Breast epithelium (tissue), 4 donors: ENCODE measurements around the gene PRDM5. TPM values are rescaled to one million over a fixed set of nuclear protein-coding genes. Genes with fewer than 3 reads are reported as not detected.

Experiments
- DNase-seq, 2 donors: peaks; one replicate each; pipeline ENCODE4 v3.0.0-alpha.2; 2019; ENCODE audit warnings: low spot score in 2 of 2
- H3K27ac ChIP-seq, 2 donors: fragments of 200-600 bp; sonication (generic) in 1 of 2; one replicate each; pipeline ENCODE4 v1.5.1; 2016 to 2019; ENCODE audit warnings: mild to moderate bottlenecking in 1 of 2
- H3K27me3 ChIP-seq, 2 donors: fragments of 200-600 bp; sonication (generic) in 1 of 2; one replicate each; pipeline versions ENCODE4 v1.5.1 to v1.6.0; 2017 to 2019; ENCODE audit warnings: control low read depth in 1 of 2, mild to moderate bottlenecking in 1 of 2
- H3K36me3 ChIP-seq: fragments of 200-600 bp; one replicate; pipeline ENCODE4 v1.5.1; 2019
- H3K4me1 ChIP-seq, 2 donors: fragments of 200-600 bp; sonication (generic); one replicate each; pipeline ENCODE4 v1.5.1; 2016 to 2019; ENCODE audit warnings: control low read depth in 1 of 2
- H3K4me3 ChIP-seq, 3 donors: fragments of 200-600 bp; sonication (generic); 1 replicate in 2 of 3; 2 replicates in 1 of 3; pipeline ENCODE4 v1.5.1; 2016 to 2019; ENCODE audit warnings: mild to moderate bottlenecking in 3 of 3, moderate library complexity in 2 of 3
- H3K9me3 ChIP-seq, 2 donors: fragments of 200-600 bp; sonication (generic) in 1 of 2; one replicate each; pipeline ENCODE4 v1.5.1; 2016 to 2019; ENCODE audit warnings: control low read depth in 1 of 2
- POLR2A ChIP-seq: fragments of 450-650 bp; IDR thresholded peaks from one replicate; pipeline ENCODE4 v1.6.1; 2016; ENCODE audit warnings: antibody characterized with exemption, mild to moderate bottlenecking, moderate library complexity
- POLR2AphosphoS5 ChIP-seq, 3 donors: sonication (generic); formaldehyde crosslinking; IDR thresholded peaks; one replicate each; pipeline ENCODE4 v1.6.1; 2017; ENCODE audit warnings: antibody characterized with exemption in 3 of 3
- intact Hi-C: fragments of 100-400 bp; cut with DNase I; formaldehyde crosslinking; loops from one replicate; pipeline ENCODE4 v1.15.1; 2023; ENCODE audit warnings: low total_unique reads
- total RNA-seq, 3 donors: library from RNA; depleted of rRNA; stranded (reverse); fragments of >200 nt; gene quantifications; one replicate each; pipeline ENCODE4 v1.1.0, GENCODE V29; 2016
- TF ChIP-seq, protein P1 (sequence below), 3 donors: fragments of 450-650 bp; IDR thresholded peaks; one replicate each; pipeline ENCODE4 v1.5.1; 2016 to 2017; ENCODE audit warnings: antibody characterized with exemption in 3 of 3, mild to moderate bottlenecking in 3 of 3, moderate library complexity in 3 of 3

PRDM5 gene
- total RNA-seq, 3 donors from 2014 or later = 14.4 to 27.5 (median 24.9) TPM

DNA sequence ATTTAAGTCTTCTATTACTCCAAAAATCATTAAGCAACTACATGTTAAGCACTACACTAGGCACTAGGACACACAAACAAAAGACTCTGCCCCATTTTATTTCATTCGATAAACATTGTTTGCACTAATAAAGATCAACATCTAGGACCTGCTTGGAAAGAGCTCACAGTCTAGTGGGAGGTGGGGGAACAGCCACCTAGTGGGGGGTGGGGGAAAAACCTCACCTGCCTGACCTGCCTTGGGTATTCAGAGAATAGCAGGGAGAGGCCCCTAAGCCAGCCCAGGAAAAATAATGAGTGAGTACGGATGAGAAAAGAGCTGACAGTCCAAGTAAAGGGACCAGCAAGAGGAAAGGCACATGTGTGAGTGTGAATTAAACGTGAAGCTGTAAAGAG lies 52.2 kb downstream of the PRDM5 start:
- H3K4me1 ChIP-seq = no peaks in the 10 kb centered on the region
- no peak for DNase-seq
- intact Hi-C loops = no loop called here
- no peak overlapping the region for H3K4me3 ChIP-seq
- H3K36me3 ChIP-seq = no peaks in the 10 kb centered on the region
- no peaks in the 10 kb centered on the region for H3K27me3 ChIP-seq
- no peak for TF ChIP-seq POLR2A
- TF ChIP-seq POLR2AphosphoS5 (IDR thresholded peaks at IDR 0.05) = no peak
- TF ChIP-seq, protein P1, sequence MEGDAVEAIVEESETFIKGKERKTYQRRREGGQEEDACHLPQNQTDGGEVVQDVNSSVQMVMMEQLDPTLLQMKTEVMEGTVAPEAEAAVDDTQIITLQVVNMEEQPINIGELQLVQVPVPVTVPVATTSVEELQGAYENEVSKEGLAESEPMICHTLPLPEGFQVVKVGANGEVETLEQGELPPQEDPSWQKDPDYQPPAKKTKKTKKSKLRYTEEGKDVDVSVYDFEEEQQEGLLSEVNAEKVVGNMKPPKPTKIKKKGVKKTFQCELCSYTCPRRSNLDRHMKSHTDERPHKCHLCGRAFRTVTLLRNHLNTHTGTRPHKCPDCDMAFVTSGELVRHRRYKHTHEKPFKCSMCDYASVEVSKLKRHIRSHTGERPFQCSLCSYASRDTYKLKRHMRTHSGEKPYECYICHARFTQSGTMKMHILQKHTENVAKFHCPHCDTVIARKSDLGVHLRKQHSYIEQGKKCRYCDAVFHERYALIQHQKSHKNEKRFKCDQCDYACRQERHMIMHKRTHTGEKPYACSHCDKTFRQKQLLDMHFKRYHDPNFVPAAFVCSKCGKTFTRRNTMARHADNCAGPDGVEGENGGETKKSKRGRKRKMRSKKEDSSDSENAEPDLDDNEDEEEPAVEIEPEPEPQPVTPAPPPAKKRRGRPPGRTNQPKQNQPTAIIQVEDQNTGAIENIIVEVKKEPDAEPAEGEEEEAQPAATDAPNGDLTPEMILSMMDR (IDR thresholded peaks at IDR 0.05) = no peak
- no peaks in the 10 kb centered on the region for H3K9me3 ChIP-seq
- H3K27ac ChIP-seq = no peak overlapping the region

DNA sequence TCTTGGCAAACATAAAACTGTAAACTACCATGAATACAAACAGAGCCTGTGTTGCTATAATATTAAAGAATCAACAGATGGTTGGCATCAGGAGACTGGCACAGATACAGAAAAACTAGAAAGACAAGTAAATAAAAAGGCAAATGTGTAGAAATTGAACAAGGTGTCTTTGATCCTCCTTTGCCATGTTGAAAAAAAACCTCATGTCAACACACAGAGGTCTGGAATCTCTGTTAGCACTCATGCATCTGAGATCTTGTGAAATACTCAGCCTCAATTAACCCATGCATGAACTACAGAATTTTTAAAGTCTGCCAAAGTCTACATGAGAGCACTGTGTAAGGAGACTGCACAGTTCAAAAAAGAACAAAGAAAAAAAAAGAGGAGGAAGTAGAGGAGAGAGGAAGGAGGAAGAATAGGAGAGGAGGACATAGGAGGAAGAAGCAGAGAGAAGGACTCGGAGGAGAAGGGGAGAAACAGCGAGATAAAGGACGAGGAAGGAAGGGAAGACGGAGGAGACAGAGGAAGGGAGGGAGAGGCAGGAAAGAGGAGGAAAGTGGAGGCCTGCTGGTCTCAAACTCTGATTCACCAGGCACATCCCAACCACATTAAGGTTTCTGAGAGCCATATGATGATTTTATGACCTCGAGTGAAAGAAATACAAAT lies 52.8 kb downstream of the PRDM5 start:
- Histone ChIP-seq H3K27me3 (no peaks in the 10 kb centered on the region), H3K4me3 (no peak overlapping the region), H3K27ac (no peak overlapping the region), H3K36me3 (no peaks in the 10 kb centered on the region), H3K4me1 (no peaks in the 10 kb centered on the region), H3K9me3 (no peaks in the 10 kb centered on the region)
- TF ChIP-seq, protein P1 (IDR thresholded peaks at IDR 0.05) = no peak
- no peak for TF ChIP-seq POLR2AphosphoS5 (IDR thresholded peaks at IDR 0.05)
- intact Hi-C loops = no loop called here
- DNase-seq = no peak

DNA sequence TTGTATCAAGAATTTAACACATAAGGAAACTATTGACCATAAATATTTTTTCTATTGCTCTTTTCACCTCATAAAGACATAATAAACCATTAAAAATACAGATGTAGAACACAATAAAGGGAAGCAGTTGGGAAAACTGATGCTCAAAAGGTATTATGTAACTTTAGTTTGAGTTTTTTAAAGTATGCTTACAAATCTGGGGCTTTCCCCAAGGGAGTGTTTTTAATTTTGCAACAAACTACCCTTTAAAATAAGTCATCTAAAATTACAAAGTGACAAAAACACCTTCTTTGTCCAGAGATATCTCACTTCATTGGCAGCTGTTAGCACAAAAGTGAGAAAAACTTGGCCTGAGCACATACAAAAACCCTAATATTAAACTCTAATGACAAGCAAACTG lies 55.0 kb downstream of the PRDM5 start:
- Histone ChIP-seq H3K27me3 (no peaks in the 10 kb centered on the region), H3K36me3 (no peaks in the 10 kb centered on the region), H3K9me3 (no peaks in the 10 kb centered on the region), H3K4me3 (no peak overlapping the region), H3K4me1 (no peaks in the 10 kb centered on the region), H3K27ac (no peak overlapping the region)
- TF ChIP-seq POLR2AphosphoS5 (IDR thresholded peaks at IDR 0.05) (no peak), POLR2A (no peak)
- TF ChIP-seq, protein P1 (IDR thresholded peaks at IDR 0.05) = no peak
- no peak for DNase-seq
- intact Hi-C loops = no loop called here

DNA sequence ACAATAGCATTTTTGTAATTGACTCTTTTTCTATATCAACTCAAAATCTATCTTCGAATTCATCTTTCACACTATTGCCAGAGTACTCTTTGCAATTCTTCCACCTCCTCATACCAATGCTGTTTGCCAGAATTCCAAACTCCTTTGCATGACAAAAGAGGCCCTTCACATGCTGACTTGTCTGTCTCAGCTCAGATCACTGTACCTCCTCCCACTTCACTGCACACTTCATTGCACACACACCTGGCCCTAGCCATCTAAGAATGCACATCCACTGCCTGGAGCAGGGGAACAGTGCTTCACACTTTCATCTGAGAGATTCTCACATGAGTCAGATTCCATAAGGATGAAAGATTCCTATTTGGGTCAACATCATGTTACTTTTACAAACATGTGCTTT lies 56.5 kb downstream of the PRDM5 start:
- no peak for DNase-seq
- Histone ChIP-seq H3K4me3 (no peak overlapping the region), H3K36me3 (no peaks in the 10 kb centered on the region), H3K27me3 (no peaks in the 10 kb centered on the region), H3K9me3 (no peaks in the 10 kb centered on the region), H3K27ac (no peak overlapping the region), H3K4me1 (no peaks in the 10 kb centered on the region)
- TF ChIP-seq POLR2AphosphoS5 (IDR thresholded peaks at IDR 0.05) = no peak
- TF ChIP-seq POLR2A = no peak
- TF ChIP-seq, protein P1 (IDR thresholded peaks at IDR 0.05) = no peak
- intact Hi-C loops = no loop called here

DNA sequence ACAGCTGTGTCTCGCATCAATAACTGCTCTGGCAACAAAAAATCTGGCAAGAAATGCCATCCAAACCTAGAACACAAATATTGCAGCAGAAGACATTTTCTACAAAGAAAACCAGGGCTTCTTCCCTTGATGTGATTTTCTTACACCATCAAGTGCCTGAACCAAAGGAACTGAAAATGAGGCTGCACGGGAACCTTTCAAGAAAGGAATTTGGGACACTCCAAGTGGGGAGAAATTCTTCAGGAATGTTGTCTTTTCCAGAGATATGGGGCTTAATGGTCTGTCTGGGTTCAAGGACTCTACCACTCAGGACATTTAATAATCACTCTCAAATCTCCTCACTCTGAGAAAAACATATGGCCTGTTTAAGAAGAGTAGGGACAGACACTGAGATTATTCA lies 57.6 kb downstream of the PRDM5 start:
- no peak for TF ChIP-seq POLR2A
- TF ChIP-seq, protein P1 (IDR thresholded peaks at IDR 0.05) = no peak
- no peak for TF ChIP-seq POLR2AphosphoS5 (IDR thresholded peaks at IDR 0.05)
- H3K36me3 ChIP-seq = no peaks in the 10 kb centered on the region
- H3K27ac ChIP-seq = no peak overlapping the region
- no peak overlapping the region for H3K4me3 ChIP-seq
- intact Hi-C loops = no loop called here
- no peaks in the 10 kb centered on the region for H3K9me3 ChIP-seq
- H3K27me3 ChIP-seq = no peaks in the 10 kb centered on the region
- H3K4me1 ChIP-seq = no peaks in the 10 kb centered on the region
- DNase-seq = no peak
